ENCODE measurements around the gene IFNL2.
"Not testable (repeated sequence)": the region's sequence is repeated elsewhere in the genome, so short reads cannot be mapped to it uniquely, and the experiment has no call there.

The IFNL2 gene

GRCh38 chr19:39253374-39254149 lies 14.6 kb upstream of the IFNL2 start:
- DNase-seq (ENCODE audit: low read depth in 2 of 2) = no peak

GRCh38 chr19:39254531-39255345 lies 13.5 kb upstream of the IFNL2 start:
- no peak for DNase-seq (ENCODE audit: low read depth in 2 of 2)

GRCh38 chr19:39257227-39257626 lies 11.0 kb upstream of the IFNL2 start:
- no peak for DNase-seq (ENCODE audit: low read depth in 2 of 2)

GRCh38 chr19:39261704-39262103 lies 6.5 kb upstream of the IFNL2 start:
- DNase-seq (ENCODE audit: low read depth in 2 of 2) = no peak

- no peak for DNase-seq (ENCODE audit: low read depth in 2 of 2)
Measured at GRCh38 chr19:39262496-39262895, 5.7 kb upstream of the IFNL2 start.

- no peak for DNase-seq (ENCODE audit: low read depth in 2 of 2)
Measured at GRCh38 chr19:39263912-39264305, 4.3 kb upstream of the IFNL2 start.

- DNase-seq (ENCODE audit: low read depth in 2 of 2) = no peak
Measured at GRCh38 chr19:39264306-39265290, 3.6 kb upstream of the IFNL2 start.

- no peak for DNase-seq (ENCODE audit: low read depth in 2 of 2)
Measured at GRCh38 chr19:39265321-39265916, 2.8 kb upstream of the IFNL2 start.

- not testable (repeated sequence) for DNase-seq (ENCODE audit: low read depth in 2 of 2)
Measured at GRCh38 chr19:39268531-39269223, 481 bp downstream of the IFNL2 start.

- DNase-seq (ENCODE audit: low read depth in 2 of 2) = not testable (repeated sequence)
Measured at GRCh38 chr19:39269369-39269768, 1.2 kb downstream of the IFNL2 start.

- no peak for DNase-seq (ENCODE audit: low read depth in 2 of 2)
Measured at GRCh38 chr19:39270036-39270871, 2.1 kb downstream of the IFNL2 start.

GRCh38 chr19:39273859-39274258 lies 5.7 kb downstream of the IFNL2 start:
- DNase-seq (ENCODE audit: low read depth in 2 of 2) = not testable (repeated sequence)

- no peak for DNase-seq (ENCODE audit: low read depth in 2 of 2)
Measured at GRCh38 chr19:39275578-39275977, 7.4 kb downstream of the IFNL2 start.

- no peak for DNase-seq (ENCODE audit: low read depth in 2 of 2)
Measured at GRCh38 chr19:39276740-39277139, 8.5 kb downstream of the IFNL2 start.

GRCh38 chr19:39277598-39277997 lies 9.4 kb downstream of the IFNL2 start:
- no peak for DNase-seq (ENCODE audit: low read depth in 2 of 2)

- no peak for DNase-seq (ENCODE audit: low read depth in 2 of 2)
Measured at GRCh38 chr19:39282021-39282420, 13.8 kb downstream of the IFNL2 start.

GRCh38 chr19:39284032-39284431 lies 15.8 kb downstream of the IFNL2 start:
- no peak for DNase-seq (ENCODE audit: low read depth in 2 of 2)

GRCh38 chr19:39293394-39293793 lies 25.2 kb downstream of the IFNL2 start:
- DNase-seq (ENCODE audit: low read depth in 2 of 2) = no peak

- DNase-seq (ENCODE audit: low read depth in 2 of 2) = no peak
Measured at GRCh38 chr19:39296055-39296645, 28.0 kb downstream of the IFNL2 start, which contains the start of gene IFNL1. IFNL1 (plus strand) TSS chr19:39296407; CDS start chr19:39296422, 15 bp downstream.

All from stimulated activated CD4-positive, alpha-beta T cell treated with anti-CD3 and anti-CD28 coated beads, Interleukin-1b, Interleukin-23, amount 100 ng/mL, for 4 hours (primary cell).